HT1080 (cell line): ENCODE results near the gene ZNF559. TPM values are rescaled to one million over a fixed set of nuclear protein-coding genes. Genes with fewer than 3 reads are reported as not detected.

Source experiments
- DNase-seq: peaks from one replicate; pipeline ENCODE4 v3.0.0-alpha.2; 2015; ENCODE audit warnings: low read depth
- total RNA-seq: library from RNA; depleted of rRNA; stranded (reverse); fragments of >200 nt; shearing (Covaris generic); gene quantifications from 2 replicates; pipeline ENCODE4 v1.2.3, GENCODE V29; 2014; rRNA removed

ZNF559 gene
- total RNA-seq, 1 experiment from 2014 or later: 8.4 TPM

- DNase-seq: no peak
Measured at GRCh38 chr19:9352505-9352904, 28.5 kb downstream of the ZNF559 start.

- no peak for DNase-seq
Measured at GRCh38 chr19:9353011-9353410, 29.0 kb downstream of the ZNF559 start.

GRCh38 chr19:9354651-9355050, 30.7 kb downstream of the ZNF559 start:
- no peak for DNase-seq

- no peak for DNase-seq
Measured at GRCh38 chr19:9362905-9363304, 38.9 kb downstream of the ZNF559 start, which contains the start of gene ZNF177. TSS of gene ZNF177 (plus strand) at chr19:9363013. CDS start at chr19:9378312, 15,299 bp downstream.

- DNase-seq: no peak
Measured at GRCh38 chr19:9370738-9371619, 47.0 kb downstream of the ZNF559 start.

GRCh38 chr19:9381361-9381785, 57.4 kb downstream of the ZNF559 start:
- no peak for DNase-seq

Other genes with a start within 250 kb of the ZNF559 start
- not detected in 2 replicates for gene OR1M1, start 237.1 kb upstream of the ZNF559 start, total RNA-seq
- not detected in 2 replicates for gene OR7G2, start 216.7 kb upstream of the ZNF559 start, total RNA-seq
- gene OR7G1, start 208.4 kb upstream of the ZNF559 start, total RNA-seq: not detected in 2 replicates
- gene OR7G3, start 197.2 kb upstream of the ZNF559 start, total RNA-seq: not detected in 2 replicates
- gene ZNF317, start 183.8 kb upstream of the ZNF559 start, total RNA-seq: 21.4 TPM in 2 replicates
- not detected in 2 replicates for gene OR7D2, start 145.2 kb upstream of the ZNF559 start, total RNA-seq
- gene OR7D4, start 104.6 kb upstream of the ZNF559 start, total RNA-seq: not detected in 2 replicates
- gene OR7E24, start 73.2 kb upstream of the ZNF559 start, total RNA-seq: not detected in 2 replicates
- gene ZNF699, start 14.3 kb upstream of the ZNF559 start, total RNA-seq: 1.1 and 2.2 TPM in 2 replicates
- gene ZNF177, start 38.8 kb downstream of the ZNF559 start, total RNA-seq: 0.19 TPM in 1 of 2 replicates, not detected in the other
- gene ZNF266, start 111.4 kb downstream of the ZNF559 start, total RNA-seq: 8.1 and 9.3 TPM in 2 replicates
- 0.47 and 0.94 TPM in 2 replicates for gene ZNF560, start 174.4 kb downstream of the ZNF559 start, total RNA-seq
- gene ZNF426, start 214.5 kb downstream of the ZNF559 start, total RNA-seq: 8.3 and 10.8 TPM in 2 replicates